GDM1 (cell line): ENCODE results near the gene PTOV1.

Source experiments
- DNase-seq: peaks from one replicate; lab custom pipeline; 2025; lab: John Stamatoyannopoulos, UW

PTOV1 gene

GRCh38 chr19:49875177-49875576, 24.2 kb downstream of the PTOV1 start:
- DNase-seq = no peak

- peak; percentile 16 for DNase-seq
These were observed 25.0 kb downstream of the PTOV1 start for GRCh38 chr19:49875857-49876421.

GRCh38 chr19:49876422-49877019, 25.6 kb downstream of the PTOV1 start:
- peak; percentile 98 for DNase-seq

GRCh38 chr19:49877020-49877878, 26.3 kb downstream of the PTOV1 start, which contains the start of the genes AKT1S1 and TBC1D17:
TSS of gene AKT1S1 (minus strand) at chr19:49877355. CDS start at chr19:49873295, 4,060 bp downstream.
TSS of gene TBC1D17 (plus strand) at chr19:49877702. CDS start at chr19:49877724, 22 bp downstream.
- peak; percentile 100 for DNase-seq

GRCh38 chr19:49877879-49878743, 27.2 kb downstream of the PTOV1 start:
- DNase-seq = peak; percentile 90

GRCh38 chr19:49878744-49879070, 27.7 kb downstream of the PTOV1 start:
- no peak for DNase-seq

GRCh38 chr19:49879243-49879963, 28.4 kb downstream of the PTOV1 start:
- DNase-seq = no peak

GRCh38 chr19:49880162-49880869, 29.4 kb downstream of the PTOV1 start:
- DNase-seq = no peak

- no peak for DNase-seq
These were observed 30.2 kb downstream of the PTOV1 start for GRCh38 chr19:49881186-49881585.

GRCh38 chr19:49881672-49882394, 30.9 kb downstream of the PTOV1 start:
- no peak for DNase-seq

GRCh38 chr19:49882643-49883042, 31.7 kb downstream of the PTOV1 start:
- DNase-seq = no peak

GRCh38 chr19:49883094-49883493, 32.1 kb downstream of the PTOV1 start:
- no peak for DNase-seq

GRCh38 chr19:49884109-49884508, 33.1 kb downstream of the PTOV1 start:
- no peak for DNase-seq

- no peak for DNase-seq
These were observed 33.8 kb downstream of the PTOV1 start for GRCh38 chr19:49884760-49885159.

- no peak for DNase-seq
These were observed 36.2 kb downstream of the PTOV1 start for GRCh38 chr19:49887037-49887664.

- no peak for DNase-seq
These were observed 36.9 kb downstream of the PTOV1 start for GRCh38 chr19:49887665-49888509.

- DNase-seq = no peak
These were observed 37.5 kb downstream of the PTOV1 start for GRCh38 chr19:49888510-49888824.

GRCh38 chr19:49889038-49889686, 38.2 kb downstream of the PTOV1 start:
- no peak for DNase-seq
